Activated CD8-positive, alpha-beta memory T cell treated with anti-CD3 and anti-CD28 coated beads, Interleukin-2, amount 50 U/mL, for 4 hours (primary cell): ENCODE measurements around the gene HSF2BP.
"Not testable (repeated sequence)": the region's sequence is repeated elsewhere in the genome, so short reads cannot be mapped to it uniquely, and the experiment has no call there.

Experiments used
- DNase-seq: peaks from one replicate; pipeline ENCODE4 v3.0.0-alpha.2; 2020

Gene HSF2BP

GRCh38 chr21:43513023-43513422 lies 146.3 kb downstream of the HSF2BP start:
- DNase-seq, result not testable (repeated sequence)

DNA sequence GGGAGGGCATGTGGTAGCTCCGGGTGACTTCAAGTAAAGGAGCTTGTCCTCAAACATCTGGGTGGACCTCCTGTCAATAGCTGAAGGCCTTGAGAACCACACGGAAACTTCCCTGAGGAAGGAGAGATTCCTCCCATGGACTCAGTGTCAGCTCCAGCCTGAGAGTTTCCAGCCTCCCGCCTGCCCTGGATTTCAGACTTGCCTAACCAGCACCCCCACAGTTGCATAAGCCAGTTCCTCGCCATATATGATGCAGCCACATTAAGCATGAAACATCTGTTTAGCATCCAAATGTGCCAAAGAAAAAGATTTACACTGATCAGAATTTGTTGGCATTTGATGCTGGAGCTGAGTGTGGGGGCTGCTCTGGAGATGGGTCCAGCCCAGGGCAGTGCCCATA lies 148.1 kb downstream of the HSF2BP start:
- not testable (repeated sequence) for DNase-seq

GRCh38 chr21:43510669-43511068 lies 148.6 kb downstream of the HSF2BP start:
- DNase-seq, result not testable (repeated sequence)

GRCh38 chr21:43503892-43504291 lies 155.4 kb downstream of the HSF2BP start:
- DNase-seq, result not testable (repeated sequence)

- not testable (repeated sequence) for DNase-seq
Observed at GRCh38 chr21:43503075-43503750, 156.1 kb downstream of the HSF2BP start.

GRCh38 chr21:43502407-43503071 lies 156.7 kb downstream of the HSF2BP start:
- not testable (repeated sequence) for DNase-seq

- DNase-seq, result not testable (repeated sequence)
Observed at GRCh38 chr21:43498924-43499323, 160.4 kb downstream of the HSF2BP start.

GRCh38 chr21:43498065-43498464 lies 161.2 kb downstream of the HSF2BP start:
- DNase-seq, result not testable (repeated sequence)

DNA sequence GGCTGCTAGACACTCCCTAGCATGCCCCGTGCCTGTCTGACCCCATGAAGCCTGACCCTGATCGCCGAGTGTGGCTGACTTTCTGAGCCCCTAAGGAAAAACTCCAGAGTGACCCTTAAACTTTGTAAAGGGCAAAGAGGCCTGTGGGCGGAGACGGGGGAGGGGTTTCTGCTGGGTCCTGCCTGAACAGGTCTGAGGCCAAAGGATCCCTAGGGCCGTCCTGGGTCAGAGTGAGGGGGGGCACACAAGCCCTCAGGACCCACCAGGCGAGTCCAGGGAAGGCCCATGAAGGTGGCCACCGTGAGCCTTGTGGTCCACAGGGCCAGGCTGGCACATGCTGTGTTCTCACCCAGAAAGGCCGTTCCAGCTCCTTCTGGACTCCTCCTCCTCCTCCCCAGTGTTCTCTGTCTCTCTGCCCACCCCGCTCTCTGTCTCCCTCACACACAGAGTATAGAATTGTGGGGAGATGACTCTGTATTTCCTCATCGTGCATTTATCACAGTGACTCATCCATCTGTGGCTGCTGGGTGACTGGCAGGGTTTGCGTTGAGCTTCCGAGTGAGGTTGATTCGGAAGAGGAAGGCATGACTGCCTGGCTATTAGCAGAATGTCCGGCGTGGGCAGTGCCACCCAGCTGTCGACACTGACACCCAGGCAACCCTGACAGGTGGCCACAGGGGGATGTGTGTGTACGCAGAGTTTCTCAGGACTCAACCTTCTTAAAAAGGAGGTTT lies 164.8 kb downstream of the HSF2BP start:
- DNase-seq, result not testable (repeated sequence)

DNA sequence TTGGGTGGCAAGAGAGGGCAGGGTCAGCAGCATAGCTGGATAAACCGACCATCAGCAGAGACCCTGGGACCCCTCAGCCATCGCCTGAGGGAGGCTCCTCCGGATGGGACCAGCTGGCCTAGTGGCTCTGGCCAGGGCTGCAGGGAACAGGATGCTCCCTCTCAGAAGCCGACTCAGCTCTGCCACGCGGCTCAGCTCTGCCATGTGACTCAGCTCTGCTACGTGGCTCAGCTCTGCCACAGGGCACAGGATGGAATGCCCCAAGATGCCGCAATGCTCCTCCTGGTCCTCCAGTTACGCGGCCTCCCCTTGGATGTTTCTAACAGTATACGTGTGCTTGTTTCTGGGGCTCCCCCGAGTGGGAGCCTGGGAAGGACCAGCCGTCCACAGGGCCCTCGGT lies 165.8 kb downstream of the HSF2BP start:
- DNase-seq, result not testable (repeated sequence)

- not testable (repeated sequence) for DNase-seq
Observed at GRCh38 chr21:43488235-43488634, 171.1 kb downstream of the HSF2BP start.

GRCh38 chr21:43486051-43486450 lies 173.2 kb downstream of the HSF2BP start:
- not testable (repeated sequence) for DNase-seq

GRCh38 chr21:43485016-43485415 lies 174.3 kb downstream of the HSF2BP start:
- DNase-seq, result not testable (repeated sequence)

- not testable (repeated sequence) for DNase-seq
Observed at GRCh38 chr21:43479197-43479596, 180.1 kb downstream of the HSF2BP start.
